Activated naive CD4-positive, alpha-beta T cell treated with anti-CD3 and anti-CD28 coated beads, Interleukin-2, amount 50 U/mL, for 24 hours (primary cell): ENCODE results near the gene FRRS1L.
A peak's percentile ranks its signal among the peaks of the same experiment; 100 is the strongest.

Source experiments
- H3K27ac Mint-ChIP-seq: one replicate; pipeline ENCODE4 v1.8.0; 2021; ENCODE audit warnings: mild to moderate bottlenecking, mixed read lengths
- H3K27me3 Mint-ChIP-seq: one replicate; pipeline ENCODE4 v1.8.0; 2021; ENCODE audit warnings: mixed read lengths
- H3K36me3 Mint-ChIP-seq: one replicate; pipeline ENCODE4 v1.8.0; 2021; ENCODE audit warnings: mixed read lengths
- H3K4me1 Mint-ChIP-seq: one replicate; pipeline ENCODE4 v1.8.0; 2021; ENCODE audit warnings: mixed read lengths
- H3K4me3 Mint-ChIP-seq: one replicate; pipeline ENCODE4 v1.8.0; 2021; ENCODE audit warnings: mild to moderate bottlenecking, mixed read lengths
- H3K9me3 Mint-ChIP-seq: one replicate; pipeline ENCODE4 v1.8.0; 2021; ENCODE audit warnings: mixed read lengths

FRRS1L gene

GRCh38 chr9:109122726-109123621 is 44.1 kb downstream of the FRRS1L start:
- Mint-ChIP-seq H3K36me3 (no peaks in the 10 kb centered on the region), H3K27me3 (no peaks in the 10 kb centered on the region), H3K4me1 (peaks cover 13% of the 10 kb centered on the region), H3K9me3 (no peaks in the 10 kb centered on the region), H3K27ac (no peak overlapping the region), H3K4me3 (no peak overlapping the region)

DNA sequence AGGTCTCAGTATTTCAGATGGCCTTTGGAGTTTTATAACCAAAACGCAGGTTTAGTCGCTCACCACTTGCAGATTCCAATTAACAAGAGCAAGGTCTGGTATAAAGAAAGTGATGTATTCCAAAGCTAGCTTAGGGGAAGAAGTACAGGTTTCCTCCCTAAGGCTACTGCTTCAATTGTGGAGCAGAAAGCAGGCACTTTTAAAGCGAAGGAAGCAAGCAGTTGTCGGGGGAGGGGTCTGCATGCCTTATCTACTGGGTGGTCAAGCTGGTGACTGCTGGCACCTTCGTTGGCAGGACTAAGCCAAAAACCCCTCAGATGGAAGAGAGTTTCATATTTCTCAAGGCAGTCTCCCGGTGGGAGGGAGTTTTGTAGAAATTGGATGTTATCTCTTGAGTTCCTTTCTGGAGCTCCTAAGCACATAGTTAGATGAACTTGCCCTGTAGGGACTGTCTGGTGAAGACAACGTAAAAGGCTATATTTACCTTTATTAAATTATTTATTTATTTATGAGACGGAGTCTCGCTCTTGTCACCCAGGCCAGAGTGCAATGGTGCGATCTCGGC is 45.7 kb downstream of the FRRS1L start:
- H3K4me1 Mint-ChIP-seq, result peaks cover 29% of the 10 kb centered on the region
- H3K27ac Mint-ChIP-seq, result peak overlapping the region; percentile 41
- H3K27me3 Mint-ChIP-seq, result no peaks in the 10 kb centered on the region
- no peak overlapping the region for H3K4me3 Mint-ChIP-seq
- H3K36me3 Mint-ChIP-seq, result peaks cover 4% of the 10 kb centered on the region
- no peaks in the 10 kb centered on the region for H3K9me3 Mint-ChIP-seq

DNA sequence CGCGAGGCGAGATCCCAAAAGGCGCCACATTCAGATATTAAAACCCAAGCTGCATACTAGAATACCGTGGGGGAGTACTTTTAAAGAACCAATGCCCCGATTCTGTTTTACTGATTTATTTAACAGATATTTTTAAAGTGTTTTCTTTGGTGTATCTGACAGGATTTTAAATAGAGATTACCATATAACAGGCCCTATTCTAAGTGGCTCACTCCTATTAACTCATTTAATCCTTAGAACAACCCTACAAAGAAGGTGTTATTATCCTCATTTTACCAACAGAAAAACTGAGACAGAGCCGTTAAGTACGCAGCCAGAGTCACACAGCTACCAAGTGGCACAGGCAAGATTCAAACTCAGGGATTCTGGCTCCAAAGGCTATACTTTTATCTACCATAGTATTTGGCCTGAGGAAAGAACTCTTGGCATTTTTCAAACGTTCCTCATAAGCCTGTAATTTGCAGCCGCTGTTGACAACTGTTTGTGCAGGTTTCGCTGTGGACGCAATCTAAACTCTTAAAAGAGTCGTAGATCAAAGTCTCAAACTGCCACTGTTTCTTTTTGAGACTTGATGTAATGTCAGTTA is 46.8 kb downstream of the FRRS1L start:
- peak overlapping the region; percentile 63 for H3K4me3 Mint-ChIP-seq
- H3K27me3 Mint-ChIP-seq, result no peaks in the 10 kb centered on the region
- H3K9me3 Mint-ChIP-seq, result no peaks in the 10 kb centered on the region
- peak overlapping the region; percentile 43 for H3K27ac Mint-ChIP-seq
- peaks cover 37% of the 10 kb centered on the region for H3K4me1 Mint-ChIP-seq
- H3K36me3 Mint-ChIP-seq, result peaks cover 4% of the 10 kb centered on the region

DNA sequence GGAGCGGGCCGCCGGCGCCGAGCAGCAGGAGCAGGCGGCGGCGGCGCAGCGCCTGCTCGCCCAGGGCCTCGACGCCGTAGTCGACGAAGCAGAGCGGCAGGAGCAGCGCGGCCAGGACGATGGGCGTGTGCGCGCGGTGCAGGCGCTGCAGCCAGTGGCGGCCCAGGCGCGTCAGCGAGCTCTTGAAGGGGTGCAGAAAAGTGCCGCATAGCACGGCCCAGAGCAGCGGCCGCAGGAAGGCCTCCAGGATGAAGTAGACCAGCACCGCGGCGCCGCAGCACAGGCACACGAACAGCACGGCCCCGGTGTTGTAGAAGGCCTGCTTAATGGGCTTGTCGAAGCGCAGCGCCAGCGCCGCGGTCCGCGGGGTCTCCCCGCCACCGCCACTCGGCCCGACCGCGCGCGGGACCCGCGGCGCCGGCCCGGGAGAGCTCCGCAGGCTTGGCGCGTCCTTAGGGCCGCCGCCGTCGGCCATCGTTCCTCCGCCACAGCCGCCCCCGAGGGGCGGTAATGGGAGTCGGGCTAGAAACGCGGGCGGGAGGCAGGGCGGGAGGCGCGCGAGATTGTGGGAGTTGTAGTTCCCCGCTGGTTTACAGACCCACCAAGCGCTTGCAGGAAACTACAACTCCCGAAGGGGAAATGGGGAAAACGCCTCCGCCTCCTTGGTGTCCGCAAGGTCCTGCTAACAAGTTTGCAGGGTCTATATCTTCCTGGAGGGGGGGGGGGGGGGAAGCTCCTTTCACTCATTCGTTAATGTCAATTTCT is 47.4 kb downstream of the FRRS1L start, which contains the start of gene TMEM245:
Gene TMEM245 (minus strand): TSS at position 509 of the 765 bp plus-strand sequence. CDS start 34 bp downstream, at position 475.
- H3K9me3 Mint-ChIP-seq, result no peaks in the 10 kb centered on the region
- peaks cover 5% of the 10 kb centered on the region for H3K36me3 Mint-ChIP-seq

GRCh38 chr9:109118808-109119438 is 48.1 kb downstream of the FRRS1L start:
- H3K9me3 Mint-ChIP-seq, result no peaks in the 10 kb centered on the region
- peaks cover 51% of the 10 kb centered on the region for H3K4me1 Mint-ChIP-seq
- peak overlapping the region; percentile 94 for H3K27ac Mint-ChIP-seq
- H3K4me3 Mint-ChIP-seq, result peak overlapping the region; percentile 92
- peaks cover 8% of the 10 kb centered on the region for H3K36me3 Mint-ChIP-seq
- H3K27me3 Mint-ChIP-seq, result no peaks in the 10 kb centered on the region

More for the DNA sequence above, 47.4 kb downstream of the FRRS1L start, which contains the start of gene TMEM245:
- H3K27ac Mint-ChIP-seq, result peak within 1 kb of the TSS; percentile 95
- H3K4me3 Mint-ChIP-seq, result peak within 1 kb of the TSS; percentile 92
- peaks cover 44% of the 10 kb centered on the region for H3K4me1 Mint-ChIP-seq
- no peaks in the 10 kb centered on the region for H3K27me3 Mint-ChIP-seq

GRCh38 chr9:109117856-109118807 is 48.9 kb downstream of the FRRS1L start:
- H3K4me1 Mint-ChIP-seq, result peaks cover 58% of the 10 kb centered on the region
- no peaks in the 10 kb centered on the region for H3K27me3 Mint-ChIP-seq
- H3K9me3 Mint-ChIP-seq, result no peaks in the 10 kb centered on the region
- peak overlapping the region; percentile 94 for H3K27ac Mint-ChIP-seq
- peak overlapping the region; percentile 92 for H3K4me3 Mint-ChIP-seq
- H3K36me3 Mint-ChIP-seq, result peaks cover 8% of the 10 kb centered on the region

DNA sequence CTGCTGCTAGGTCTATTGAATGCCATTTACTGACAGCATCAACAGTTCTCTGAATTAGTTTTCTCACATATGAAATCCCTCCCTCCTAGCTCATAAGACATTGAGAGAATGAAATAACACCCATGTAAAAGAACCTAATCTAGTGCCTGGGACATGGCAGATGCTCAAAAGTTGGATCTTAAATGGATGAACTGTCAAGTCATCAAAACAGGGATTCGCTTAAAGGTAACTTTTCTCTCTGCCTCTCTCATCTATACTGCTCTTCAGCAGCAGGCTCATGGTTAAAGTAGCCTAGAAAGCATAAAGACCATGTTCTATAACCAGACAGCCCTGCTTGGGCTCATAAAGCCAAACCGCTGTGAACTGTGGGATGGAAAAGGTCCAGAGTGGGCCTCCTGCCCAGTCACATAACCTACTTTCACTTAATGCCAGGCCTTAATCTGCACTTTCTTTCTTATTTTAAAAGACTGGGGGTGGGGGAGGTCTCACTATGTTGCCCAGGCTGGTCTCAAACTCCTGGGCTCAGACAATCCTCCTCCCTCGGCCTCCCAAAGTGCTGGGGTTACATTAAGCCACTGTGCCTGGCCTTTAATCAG is 51.0 kb downstream of the FRRS1L start:
- peaks cover 78% of the 10 kb centered on the region for H3K4me1 Mint-ChIP-seq
- peak overlapping the region; percentile 59 for H3K4me3 Mint-ChIP-seq
- peaks cover 8% of the 10 kb centered on the region for H3K36me3 Mint-ChIP-seq
- H3K27ac Mint-ChIP-seq, result peak overlapping the region; percentile 76
- H3K9me3 Mint-ChIP-seq, result no peaks in the 10 kb centered on the region
- H3K27me3 Mint-ChIP-seq, result no peaks in the 10 kb centered on the region

- Mint-ChIP-seq H3K36me3 (peaks cover 8% of the 10 kb centered on the region), H3K27ac (peak overlapping the region; percentile 81), H3K4me3 (peak overlapping the region; percentile 63), H3K27me3 (no peaks in the 10 kb centered on the region), H3K4me1 (peaks cover 85% of the 10 kb centered on the region), H3K9me3 (no peaks in the 10 kb centered on the region)
Measured at GRCh38 chr9:109114670-109115069, 52.4 kb downstream of the FRRS1L start.

GRCh38 chr9:109113892-109114609 is 53.0 kb downstream of the FRRS1L start:
- Mint-ChIP-seq H3K27ac (peak overlapping the region; percentile 81), H3K4me3 (peak overlapping the region; percentile 63), H3K36me3 (peaks cover 8% of the 10 kb centered on the region), H3K9me3 (no peaks in the 10 kb centered on the region), H3K4me1 (peaks cover 91% of the 10 kb centered on the region), H3K27me3 (no peaks in the 10 kb centered on the region)

DNA sequence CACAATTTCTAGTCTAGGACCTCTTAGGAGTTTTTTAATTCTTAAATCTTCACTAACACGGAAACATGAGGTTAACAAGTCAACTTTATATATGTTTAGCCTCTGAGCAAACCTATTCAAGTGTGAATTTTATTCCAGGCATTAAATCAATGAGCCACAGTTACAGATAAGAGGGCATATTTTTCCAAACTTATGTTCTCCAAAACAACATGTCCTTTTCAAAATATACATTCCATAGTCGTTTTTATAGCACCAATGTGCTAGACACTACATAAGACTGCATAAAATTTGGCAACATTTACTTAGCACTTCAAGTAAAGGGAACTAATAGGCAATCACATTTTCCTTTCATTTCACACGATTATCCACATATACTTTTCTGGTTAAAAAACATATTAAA is 53.8 kb downstream of the FRRS1L start:
- no peaks in the 10 kb centered on the region for H3K9me3 Mint-ChIP-seq
- H3K36me3 Mint-ChIP-seq, result peaks cover 8% of the 10 kb centered on the region
- no peak overlapping the region for H3K4me3 Mint-ChIP-seq
- H3K27ac Mint-ChIP-seq, result peak overlapping the region; percentile 8
- H3K27me3 Mint-ChIP-seq, result no peaks in the 10 kb centered on the region
- H3K4me1 Mint-ChIP-seq, result peaks cover 95% of the 10 kb centered on the region

GRCh38 chr9:109110329-109111021 is 56.6 kb downstream of the FRRS1L start:
- Mint-ChIP-seq H3K4me3 (peak overlapping the region; percentile 85), H3K27ac (peak overlapping the region; percentile 96)

DNA sequence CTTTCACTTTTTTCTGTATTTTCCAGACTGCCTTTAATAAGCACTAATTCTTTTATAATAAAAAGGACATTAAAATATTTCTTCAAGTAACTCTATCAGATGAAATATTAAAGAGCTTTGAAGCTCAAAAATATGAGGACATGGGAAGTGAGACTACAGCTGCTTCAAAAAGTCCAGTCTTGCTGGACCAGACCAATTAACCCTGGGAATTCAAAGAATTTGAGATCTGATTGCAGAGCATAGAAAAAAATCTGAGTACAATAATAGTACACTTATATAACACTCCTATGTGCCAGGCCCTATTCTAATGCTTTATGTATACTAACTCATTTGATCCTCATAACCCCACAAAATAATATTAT is 57.1 kb downstream of the FRRS1L start:
- peaks cover 10% of the 10 kb centered on the region for H3K36me3 Mint-ChIP-seq
- H3K27ac Mint-ChIP-seq, result peak overlapping the region; percentile 96
- no peaks in the 10 kb centered on the region for H3K9me3 Mint-ChIP-seq
- H3K4me1 Mint-ChIP-seq, result peaks cover 86% of the 10 kb centered on the region
- H3K27me3 Mint-ChIP-seq, result no peaks in the 10 kb centered on the region
- peak overlapping the region; percentile 85 for H3K4me3 Mint-ChIP-seq

More at GRCh38 chr9:109110329-109111021, 56.6 kb downstream of the FRRS1L start:
- H3K4me1 Mint-ChIP-seq, result peaks cover 90% of the 10 kb centered on the region
- H3K9me3 Mint-ChIP-seq, result no peaks in the 10 kb centered on the region
- H3K27me3 Mint-ChIP-seq, result no peaks in the 10 kb centered on the region
- H3K36me3 Mint-ChIP-seq, result peaks cover 4% of the 10 kb centered on the region

- peaks cover 12% of the 10 kb centered on the region for H3K36me3 Mint-ChIP-seq
- peaks cover 81% of the 10 kb centered on the region for H3K4me1 Mint-ChIP-seq
- peak overlapping the region; percentile 70 for H3K4me3 Mint-ChIP-seq
- peaks cover 4% of the 10 kb centered on the region for H3K9me3 Mint-ChIP-seq
- peak overlapping the region; percentile 95 for H3K27ac Mint-ChIP-seq
- H3K27me3 Mint-ChIP-seq, result no peaks in the 10 kb centered on the region
Measured at GRCh38 chr9:109108318-109108717, 58.7 kb downstream of the FRRS1L start.
